RWPE2 (cell line): ENCODE results near the gene IFT80.
A peak's percentile ranks its signal among the peaks of the same experiment; 100 is the strongest.

Experiments
- ATAC-seq: fragments of 200-7000 bp; cut with Tn5 transposase; 3 replicates; pipeline ENCODE4 v1.9.1; 2021; ENCODE audit warnings: low read depth
- DNase-seq: peaks from one replicate; pipeline ENCODE4 v3.0.0-alpha.2; 2020; ENCODE audit warnings: low spot score
- H3K27ac ChIP-seq: fragments of 450-650 bp; 2 replicates; pipeline ENCODE4 v1.5.1; 2017; ENCODE audit warnings: mild to moderate bottlenecking; ENCODE audit not compliant: poor library complexity, severe bottlenecking
- H3K27me3 ChIP-seq: fragments of 250-450 bp; sonication (Bioruptor Pico); 2 replicates; pipeline ENCODE4 v1.5.1; 2021; ENCODE audit warnings: mild to moderate bottlenecking, moderate library complexity; ENCODE audit not compliant: insufficient read depth, poor library complexity, severe bottlenecking
- H3K36me3 ChIP-seq: fragments of 250-450 bp; sonication (Bioruptor Pico); 2 replicates; pipeline ENCODE4 v1.5.1; 2020; ENCODE audit warnings: low read depth, mild to moderate bottlenecking, moderate library complexity
- H3K4me1 ChIP-seq: fragments of 250-450 bp; sonication (Bioruptor Pico); 2 replicates; pipeline ENCODE4 v1.5.1; 2021; ENCODE audit warnings: mild to moderate bottlenecking, moderate library complexity; ENCODE audit not compliant: insufficient read depth, poor library complexity, severe bottlenecking
- H3K4me3 ChIP-seq: fragments of 250-450 bp; sonication (Bioruptor Pico); 2 replicates; pipeline ENCODE4 v1.5.1; 2021; ENCODE audit warnings: mild to moderate bottlenecking, moderate library complexity; ENCODE audit not compliant: severe bottlenecking
- H3K9me3 ChIP-seq: fragments of 250-450 bp; sonication (Bioruptor Pico); 2 replicates; pipeline ENCODE4 v1.5.1; 2021; ENCODE audit warnings: mild to moderate bottlenecking, moderate library complexity; ENCODE audit not compliant: severe bottlenecking
- TF ChIP-seq, protein P1 (sequence below): fragments of 450-650 bp; IDR thresholded peaks from one replicate; pipeline ENCODE4 v1.5.1; 2017; ENCODE audit warnings: mild to moderate bottlenecking, moderate library complexity; ENCODE audit not compliant: poor library complexity, severe bottlenecking

Gene IFT80

GRCh38 chr3:160434071-160434470 is 35.0 kb upstream of the IFT80 start:
- DNase-seq: no peak
- H3K36me3 ChIP-seq: peaks cover 98% of the 10 kb centered on the region
- peak overlapping the region; percentile 8 for H3K27ac ChIP-seq

DNA sequence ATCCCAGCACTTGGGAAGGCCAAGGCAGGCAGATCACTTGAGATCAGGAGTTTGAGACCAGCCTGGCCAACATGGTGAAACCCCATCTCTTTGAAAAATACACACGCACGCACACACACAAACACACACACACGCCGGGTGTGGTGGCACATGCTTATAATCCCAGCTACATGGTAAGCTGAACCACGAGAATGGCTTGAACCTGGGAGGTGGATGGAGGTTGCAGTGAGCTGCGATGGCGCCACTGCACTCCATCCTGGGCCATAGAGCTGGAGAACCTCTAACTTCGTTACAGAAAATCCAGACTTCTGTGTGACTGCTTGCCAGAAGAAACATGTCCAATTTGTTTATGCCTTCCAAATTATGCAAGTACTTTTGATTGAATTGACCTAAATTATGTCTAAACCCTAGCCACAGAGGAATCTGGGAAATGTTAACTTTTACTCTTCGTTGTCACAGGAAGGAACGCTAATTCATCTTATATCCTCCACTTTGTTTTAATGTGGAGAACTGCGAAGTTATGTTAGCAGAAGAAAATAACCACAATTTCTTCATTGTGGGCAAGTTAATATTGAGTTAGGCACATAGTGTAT is 28.9 kb upstream of the IFT80 start:
- DNase-seq (no peak), ATAC-seq (no peak)
- H3K9me3 ChIP-seq: no peaks in the 10 kb centered on the region
- no peaks in the 10 kb centered on the region for H3K27me3 ChIP-seq
- H3K4me3 ChIP-seq: no peak overlapping the region
- no peaks in the 10 kb centered on the region for H3K4me1 ChIP-seq
- TF ChIP-seq, protein P1, sequence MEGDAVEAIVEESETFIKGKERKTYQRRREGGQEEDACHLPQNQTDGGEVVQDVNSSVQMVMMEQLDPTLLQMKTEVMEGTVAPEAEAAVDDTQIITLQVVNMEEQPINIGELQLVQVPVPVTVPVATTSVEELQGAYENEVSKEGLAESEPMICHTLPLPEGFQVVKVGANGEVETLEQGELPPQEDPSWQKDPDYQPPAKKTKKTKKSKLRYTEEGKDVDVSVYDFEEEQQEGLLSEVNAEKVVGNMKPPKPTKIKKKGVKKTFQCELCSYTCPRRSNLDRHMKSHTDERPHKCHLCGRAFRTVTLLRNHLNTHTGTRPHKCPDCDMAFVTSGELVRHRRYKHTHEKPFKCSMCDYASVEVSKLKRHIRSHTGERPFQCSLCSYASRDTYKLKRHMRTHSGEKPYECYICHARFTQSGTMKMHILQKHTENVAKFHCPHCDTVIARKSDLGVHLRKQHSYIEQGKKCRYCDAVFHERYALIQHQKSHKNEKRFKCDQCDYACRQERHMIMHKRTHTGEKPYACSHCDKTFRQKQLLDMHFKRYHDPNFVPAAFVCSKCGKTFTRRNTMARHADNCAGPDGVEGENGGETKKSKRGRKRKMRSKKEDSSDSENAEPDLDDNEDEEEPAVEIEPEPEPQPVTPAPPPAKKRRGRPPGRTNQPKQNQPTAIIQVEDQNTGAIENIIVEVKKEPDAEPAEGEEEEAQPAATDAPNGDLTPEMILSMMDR: no peak
- peaks cover 100% of the 10 kb centered on the region for H3K36me3 ChIP-seq
- no peak overlapping the region for H3K27ac ChIP-seq

More at GRCh38 chr3:160434071-160434470, 35.0 kb upstream of the IFT80 start:
- TF ChIP-seq, protein P1: no peak
- H3K9me3 ChIP-seq: no peaks in the 10 kb centered on the region
- ATAC-seq: peak; percentile 42; the same call in 2 of the 3 replicates
- no peaks in the 10 kb centered on the region for H3K4me1 ChIP-seq
- H3K4me3 ChIP-seq: no peak overlapping the region
- no peaks in the 10 kb centered on the region for H3K27me3 ChIP-seq

DNA sequence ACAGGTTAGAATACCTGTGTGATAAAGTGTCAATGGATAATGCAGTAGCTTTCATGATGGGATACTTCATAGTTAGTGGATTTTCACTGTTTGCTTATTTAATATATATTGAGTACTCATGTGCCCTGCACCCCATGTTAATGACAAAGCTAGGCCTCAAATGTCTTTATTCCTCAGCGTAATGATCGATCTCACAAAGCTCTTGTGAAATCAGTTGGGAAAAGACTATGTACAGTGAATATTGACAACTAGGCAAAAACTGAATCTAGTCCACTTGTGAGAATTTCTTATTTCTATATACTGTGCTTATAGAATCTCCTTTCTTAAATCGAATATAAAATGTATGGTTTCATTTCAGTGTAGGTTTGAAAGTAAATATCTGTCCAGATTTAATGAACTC is 18.3 kb upstream of the IFT80 start:
- DNase-seq (no peak), ATAC-seq (no peak)
- H3K4me3 ChIP-seq: no peak overlapping the region
- H3K36me3 ChIP-seq: peaks cover 100% of the 10 kb centered on the region
- no peaks in the 10 kb centered on the region for H3K27me3 ChIP-seq
- H3K4me1 ChIP-seq: no peaks in the 10 kb centered on the region
- no peak overlapping the region for H3K27ac ChIP-seq
- TF ChIP-seq, protein P1: no peak
- H3K9me3 ChIP-seq: no peaks in the 10 kb centered on the region

DNA sequence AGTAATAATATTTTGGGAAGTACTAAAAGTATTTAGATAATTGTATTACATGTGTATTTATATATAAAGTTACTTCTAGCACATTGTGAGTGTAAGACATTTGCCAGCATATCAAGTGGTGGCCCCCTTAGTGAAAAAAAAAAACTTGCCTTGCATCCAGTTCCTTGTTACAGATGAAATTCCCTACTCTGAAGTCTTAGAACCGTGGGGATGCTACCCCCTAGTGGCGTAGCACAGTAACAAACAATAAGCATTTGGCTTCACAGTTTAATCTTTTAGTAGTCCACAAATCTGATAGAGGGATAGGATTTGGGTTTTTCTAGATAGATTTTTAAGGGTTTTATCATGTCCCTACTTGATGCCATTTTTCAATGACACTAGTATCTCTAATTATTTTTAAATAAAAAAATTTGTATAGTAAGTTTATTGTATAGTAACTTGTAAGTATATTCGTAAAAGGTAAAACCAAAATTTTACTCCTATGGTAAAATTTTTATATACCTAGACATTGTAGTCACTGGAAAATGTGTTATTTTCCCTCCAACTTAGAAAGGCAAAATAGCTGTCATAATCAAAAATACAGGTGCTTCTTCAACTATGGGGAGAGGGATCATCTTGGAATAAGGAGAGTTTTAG is 14.7 kb upstream of the IFT80 start:
- Histone ChIP-seq H3K27ac (no peak overlapping the region), H3K4me3 (no peak overlapping the region), H3K36me3 (peaks cover 98% of the 10 kb centered on the region), H3K4me1 (no peaks in the 10 kb centered on the region), H3K9me3 (no peaks in the 10 kb centered on the region), H3K27me3 (no peaks in the 10 kb centered on the region)
- peak; percentile 80 for ATAC-seq
- no peak for DNase-seq
- TF ChIP-seq, protein P1: peak; percentile 94

DNA sequence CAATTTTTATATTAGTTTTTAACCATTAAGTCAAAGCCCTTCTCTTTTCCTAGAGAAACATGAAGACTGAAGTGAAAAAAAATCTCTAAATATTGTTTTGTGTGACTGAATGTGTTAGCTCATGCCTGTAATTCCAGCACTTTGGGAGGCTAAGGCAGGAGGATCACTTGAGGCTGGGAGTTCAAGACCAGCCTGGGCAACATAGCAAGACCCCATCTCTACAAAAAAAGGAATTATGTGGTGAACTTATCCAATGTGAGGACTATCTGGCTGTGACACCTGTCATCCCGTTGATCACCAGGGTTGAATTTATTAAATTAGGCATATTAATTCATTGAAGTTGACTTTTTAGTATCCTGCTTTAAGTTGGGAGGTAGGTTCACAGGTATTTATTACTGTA is 13.5 kb upstream of the IFT80 start:
- no peaks in the 10 kb centered on the region for H3K4me1 ChIP-seq
- ATAC-seq: no peak
- H3K27ac ChIP-seq: no peak overlapping the region
- no peaks in the 10 kb centered on the region for H3K9me3 ChIP-seq
- no peaks in the 10 kb centered on the region for H3K27me3 ChIP-seq
- H3K4me3 ChIP-seq: no peak overlapping the region
- TF ChIP-seq, protein P1: no peak
- DNase-seq: no peak
- H3K36me3 ChIP-seq: peaks cover 98% of the 10 kb centered on the region
